ENCODE results near the gene TEAD1. TPM values are rescaled to one million over a fixed set of nuclear protein-coding genes. Genes with fewer than 3 reads are reported as not detected.

The TEAD1 gene
- total RNA-seq, 2 donors from 2014 or later = 76.4 to 94.4 TPM

DNA sequence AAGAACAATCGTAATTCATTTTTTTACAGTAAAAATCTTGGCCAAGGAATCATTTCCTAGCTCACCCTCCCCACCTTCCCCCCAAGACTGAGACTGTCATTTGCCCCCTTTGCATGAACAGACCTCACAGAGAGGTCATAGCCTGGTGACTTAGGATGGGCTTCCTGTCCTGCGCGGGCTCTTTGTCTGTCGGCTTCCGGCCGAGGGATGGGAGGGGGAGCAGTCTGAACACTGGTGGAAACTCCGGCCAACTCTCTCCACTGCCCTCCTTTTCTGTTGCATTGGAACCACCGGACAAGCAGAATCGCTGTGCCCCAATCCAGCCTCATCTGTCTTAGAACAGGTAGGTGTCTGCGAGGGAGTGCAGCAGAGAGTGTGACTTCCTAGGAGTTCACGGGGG lies 41.7 kb downstream of the TEAD1 start:
- peak; percentile 50 for DNase-seq
- Histone ChIP-seq H3K27ac (ENCODE audit: low read depth, low read length) (no peak overlapping the region), H3K27me3 (ENCODE audit: control insufficient read depth, insufficient read depth, low read length, poor library complexity, severe bottlenecking) (no peaks in the 10 kb centered on the region), H3K4me1 (ENCODE audit: control insufficient read depth, insufficient read depth, low read length) (peaks cover 15% of the 10 kb centered on the region), H3K4me3 (ENCODE audit: low read length) (no peak overlapping the region), H3K9me3 (ENCODE audit: control insufficient read depth, low read length) (no peaks in the 10 kb centered on the region), H3K36me3 (ENCODE audit: control insufficient read depth, insufficient read depth, low read length) (no peaks in the 10 kb centered on the region), H3K9ac (ENCODE audit: extremely low read depth, low read length, poor library complexity, severe bottlenecking) (no peak overlapping the region)
- Mint-ChIP-seq H3K27ac (peak overlapping the region; percentile 22), H3K27me3 (ENCODE audit: insufficient read depth) (no peaks in the 10 kb centered on the region), H3K4me1 (peaks cover 34% of the 10 kb centered on the region), H3K4me3 (no peak overlapping the region), H3K36me3 (ENCODE audit: low read depth) (no peaks in the 10 kb centered on the region), H3K9me3 (no peaks in the 10 kb centered on the region)
- 88 to 91% methylated on average over 6 to 11 of the region's 11 CpGs for WGBS, 2 experiments (ENCODE audit: insufficient coverage in 1 of 2, insufficient read length in 1 of 2)
- no peak for TF ChIP-seq CTCF (conservative IDR thresholded peaks at IDR 0.05)

- H3K36me3 Mint-ChIP-seq (ENCODE audit: low read depth) = no peaks in the 10 kb centered on the region
- no peak overlapping the region for H3K27ac Mint-ChIP-seq
- no peak overlapping the region for H3K4me3 Mint-ChIP-seq
- peaks cover 17% of the 10 kb centered on the region for H3K4me1 ChIP-seq (ENCODE audit: control insufficient read depth, insufficient read depth, low read length)
- no peak overlapping the region for H3K9ac ChIP-seq (ENCODE audit: extremely low read depth, low read length, poor library complexity, severe bottlenecking)
- no peak overlapping the region for H3K4me3 ChIP-seq (ENCODE audit: low read length)
- no peaks in the 10 kb centered on the region for H3K9me3 Mint-ChIP-seq
- no peaks in the 10 kb centered on the region for H3K36me3 ChIP-seq (ENCODE audit: control insufficient read depth, insufficient read depth, low read length)
- WGBS, 2 experiments (ENCODE audit: insufficient coverage in 1 of 2, insufficient read length in 1 of 2) = 85 to 94% methylated on average over 5 to 6 of the region's 6 CpGs
- TF ChIP-seq CTCF (conservative IDR thresholded peaks at IDR 0.05) = no peak
- no peak for DNase-seq
- H3K9me3 ChIP-seq (ENCODE audit: control insufficient read depth, low read length) = no peaks in the 10 kb centered on the region
- H3K4me1 Mint-ChIP-seq = peaks cover 43% of the 10 kb centered on the region
- no peak overlapping the region for H3K27ac ChIP-seq (ENCODE audit: low read depth, low read length)
- no peaks in the 10 kb centered on the region for H3K27me3 Mint-ChIP-seq (ENCODE audit: insufficient read depth)
- no peaks in the 10 kb centered on the region for H3K27me3 ChIP-seq (ENCODE audit: control insufficient read depth, insufficient read depth, low read length, poor library complexity, severe bottlenecking)
Observed at GRCh38 chr11:12716816-12717215, 42.6 kb downstream of the TEAD1 start.

GRCh38 chr11:12717851-12718291 lies 43.6 kb downstream of the TEAD1 start:
- Histone ChIP-seq H3K9ac (ENCODE audit: extremely low read depth, low read length, poor library complexity, severe bottlenecking) (no peak overlapping the region), H3K27me3 (ENCODE audit: control insufficient read depth, insufficient read depth, low read length, poor library complexity, severe bottlenecking) (no peaks in the 10 kb centered on the region), H3K27ac (ENCODE audit: low read depth, low read length) (no peak overlapping the region), H3K4me3 (ENCODE audit: low read length) (no peak overlapping the region), H3K9me3 (ENCODE audit: control insufficient read depth, low read length) (no peaks in the 10 kb centered on the region), H3K4me1 (ENCODE audit: control insufficient read depth, insufficient read depth, low read length) (peaks cover 27% of the 10 kb centered on the region), H3K36me3 (ENCODE audit: control insufficient read depth, insufficient read depth, low read length) (peaks cover 6% of the 10 kb centered on the region)
- Mint-ChIP-seq H3K27me3 (ENCODE audit: insufficient read depth) (no peaks in the 10 kb centered on the region), H3K4me3 (no peak overlapping the region), H3K4me1 (peaks cover 54% of the 10 kb centered on the region), H3K9me3 (no peaks in the 10 kb centered on the region), H3K27ac (no peak overlapping the region), H3K36me3 (ENCODE audit: low read depth) (no peaks in the 10 kb centered on the region)
- 88 to 97% methylated on average over 3 to 5 of the region's 5 CpGs for WGBS, 2 experiments (ENCODE audit: insufficient coverage in 1 of 2, insufficient read length in 1 of 2)
- no peak for TF ChIP-seq CTCF (conservative IDR thresholded peaks at IDR 0.05)
- DNase-seq = no peak
